Activated T-cell treated with anti-CD3 and anti-CD28 coated beads, Interleukin-2, amount 50 U/mL, for 72 hours (primary cell): ENCODE data around the gene TDO2. TPM values are rescaled to one million over a fixed set of nuclear protein-coding genes. Genes with fewer than 3 reads are reported as not detected.
"Not testable (repeated sequence)": the region's sequence is repeated elsewhere in the genome, so short reads cannot be mapped to it uniquely, and the experiment has no call there.

ENCODE experiments used
- ATAC-seq, 2 donors: fragments of 150-1000 bp; cut with Tn5 transposase; replicated peaks in 1 of 2; 2 replicates each; pipeline ENCODE4 v1.10.0; 2021; ENCODE audit warnings: moderate library complexity in 2 of 2, mild to moderate bottlenecking in 1 of 2
- DNase-seq, 2 donors: peaks; one replicate each; pipeline ENCODE4 v3.0.0; 2021 to 2022; ENCODE audit warnings: mixed read lengths in 1 of 2
- H3K27ac Mint-ChIP-seq: one replicate; pipeline ENCODE4 v1.8.0; 2022; ENCODE audit warnings: mild to moderate bottlenecking, moderate library complexity, mixed read lengths
- H3K27me3 Mint-ChIP-seq: one replicate; pipeline ENCODE4 v1.8.0; 2022; ENCODE audit warnings: low read depth, mixed read lengths
- H3K36me3 Mint-ChIP-seq, 2 donors: one replicate each; pipeline ENCODE4 v1.8.0; 2022; ENCODE audit warnings: mixed read lengths in 2 of 2, mild to moderate bottlenecking in 1 of 2; ENCODE audit not compliant: insufficient read depth in 2 of 2
- H3K4me1 Mint-ChIP-seq: one replicate; pipeline ENCODE4 v1.8.0; 2022; ENCODE audit warnings: low read depth, mixed read lengths
- H3K4me3 Mint-ChIP-seq, 2 donors: one replicate each; pipeline ENCODE4 v1.8.0; 2022; ENCODE audit warnings: mild to moderate bottlenecking in 2 of 2, mixed read lengths in 2 of 2, moderate library complexity in 2 of 2
- H3K9me3 Mint-ChIP-seq, 2 donors: one replicate each; pipeline ENCODE4 v1.8.0; 2022; ENCODE audit warnings: mixed read lengths in 2 of 2
- total RNA-seq, 2 donors: library from RNA; stranded (reverse); gene quantifications; one replicate each; pipeline ENCODE4 v1.2.3, GENCODE V29; 2022

TDO2 gene
- total RNA-seq, 2 donors from 2014 or later = 0.21 TPM; not detected in 1

- no peak for DNase-seq
- Mint-ChIP-seq H3K27me3 (peaks cover 25% of the 10 kb centered on the region), H3K4me3 (peak overlapping the region in 1 of 2 donors; percentile 24), H3K27ac (no peak overlapping the region), H3K4me1 (peaks cover 7% of the 10 kb centered on the region), H3K36me3 (no peaks in the 10 kb centered on the region), H3K9me3 (no peaks in the 10 kb centered on the region)
- peak; percentile 60 to 78 for ATAC-seq
Measured at GRCh38 chr4:155911905-155912304, 8.4 kb downstream of the TDO2 start.

GRCh38 chr4:155914782-155915181, 11.3 kb downstream of the TDO2 start:
- DNase-seq = no peak
- H3K27ac Mint-ChIP-seq = no peak overlapping the region
- no peaks in the 10 kb centered on the region for H3K36me3 Mint-ChIP-seq
- no peak overlapping the region for H3K4me3 Mint-ChIP-seq
- no peak for ATAC-seq
- H3K4me1 Mint-ChIP-seq = no peaks in the 10 kb centered on the region
- peaks cover 14% of the 10 kb centered on the region for H3K27me3 Mint-ChIP-seq
- H3K9me3 Mint-ChIP-seq = no peaks in the 10 kb centered on the region

GRCh38 chr4:155921597-155921996, 18.1 kb downstream of the TDO2 start:
- Mint-ChIP-seq H3K27me3 (no peaks in the 10 kb centered on the region), H3K4me3 (no peak overlapping the region), H3K4me1 (no peaks in the 10 kb centered on the region), H3K27ac (no peak overlapping the region), H3K9me3 (peaks cover 0 to 5% of the 10 kb centered on the region in 2 donors), H3K36me3 (peaks cover 0 to 4% of the 10 kb centered on the region in 2 donors)
- DNase-seq = no peak
- ATAC-seq = no peak

GRCh38 chr4:155924637-155925036, 21.1 kb downstream of the TDO2 start:
- no peak overlapping the region for H3K27ac Mint-ChIP-seq
- no peaks in the 10 kb centered on the region for H3K27me3 Mint-ChIP-seq
- no peak overlapping the region for H3K4me3 Mint-ChIP-seq
- DNase-seq (no peak), ATAC-seq (no peak)
- no peaks in the 10 kb centered on the region for H3K4me1 Mint-ChIP-seq
- H3K36me3 Mint-ChIP-seq = peaks cover 2 to 6% of the 10 kb centered on the region in 2 donors
- H3K9me3 Mint-ChIP-seq = peaks cover 0 to 5% of the 10 kb centered on the region in 2 donors

- no peak overlapping the region for H3K4me3 Mint-ChIP-seq
- no peak overlapping the region for H3K27ac Mint-ChIP-seq
- no peak for DNase-seq
- peaks cover 5 to 9% of the 10 kb centered on the region in 2 donors for H3K36me3 Mint-ChIP-seq
- H3K27me3 Mint-ChIP-seq = no peaks in the 10 kb centered on the region
- no peaks in the 10 kb centered on the region for H3K4me1 Mint-ChIP-seq
- H3K9me3 Mint-ChIP-seq = peaks cover 2 to 4% of the 10 kb centered on the region in 2 donors
- no peak for ATAC-seq
Measured at GRCh38 chr4:155929833-155930232, 26.3 kb downstream of the TDO2 start.

GRCh38 chr4:155930330-155930729, 26.8 kb downstream of the TDO2 start:
- no peak for DNase-seq
- Mint-ChIP-seq H3K4me3 (no peak overlapping the region), H3K27ac (no peak overlapping the region), H3K27me3 (no peaks in the 10 kb centered on the region), H3K9me3 (peaks cover 2 to 4% of the 10 kb centered on the region in 2 donors), H3K36me3 (peaks cover 4 to 9% of the 10 kb centered on the region in 2 donors), H3K4me1 (no peaks in the 10 kb centered on the region)
- no peak for ATAC-seq

GRCh38 chr4:155931634-155932033, 28.1 kb downstream of the TDO2 start:
- H3K9me3 Mint-ChIP-seq = peaks cover 2 to 4% of the 10 kb centered on the region in 2 donors
- no peak for DNase-seq
- H3K36me3 Mint-ChIP-seq = peaks cover 4 to 12% of the 10 kb centered on the region in 2 donors
- no peak overlapping the region for H3K4me3 Mint-ChIP-seq
- no peak for ATAC-seq
- no peaks in the 10 kb centered on the region for H3K27me3 Mint-ChIP-seq
- H3K27ac Mint-ChIP-seq = no peak overlapping the region
- no peaks in the 10 kb centered on the region for H3K4me1 Mint-ChIP-seq

- not testable (repeated sequence) for H3K4me1 Mint-ChIP-seq, H3K27ac Mint-ChIP-seq, ATAC-seq, H3K27me3 Mint-ChIP-seq, H3K4me3 Mint-ChIP-seq, H3K9me3 Mint-ChIP-seq, DNase-seq
- H3K36me3 Mint-ChIP-seq = peaks cover 2 to 11% of the 10 kb centered on the region in 2 donors
Measured at GRCh38 chr4:155934634-155935033, 31.1 kb downstream of the TDO2 start.

- H3K4me1 Mint-ChIP-seq = no peaks in the 10 kb centered on the region
- H3K36me3 Mint-ChIP-seq = peaks cover 2 to 6% of the 10 kb centered on the region in 2 donors
- no peak overlapping the region for H3K27ac Mint-ChIP-seq
- H3K9me3 Mint-ChIP-seq = peaks cover 2% of the 10 kb centered on the region in 2 donors
- ATAC-seq (no peak), DNase-seq (no peak)
- H3K4me3 Mint-ChIP-seq = no peak overlapping the region
- H3K27me3 Mint-ChIP-seq = no peaks in the 10 kb centered on the region
Measured at GRCh38 chr4:155935389-155935986, 32.0 kb downstream of the TDO2 start.

- no peak for DNase-seq
- no peaks in the 10 kb centered on the region for H3K27me3 Mint-ChIP-seq
- H3K27ac Mint-ChIP-seq = no peak overlapping the region
- H3K4me1 Mint-ChIP-seq = no peaks in the 10 kb centered on the region
- no peak for ATAC-seq
- H3K9me3 Mint-ChIP-seq = no peaks in the 10 kb centered on the region
- no peak overlapping the region for H3K4me3 Mint-ChIP-seq
- H3K36me3 Mint-ChIP-seq = peaks cover 0 to 3% of the 10 kb centered on the region in 2 donors
Measured at GRCh38 chr4:155941085-155941790, 37.7 kb downstream of the TDO2 start.

- H3K27me3 Mint-ChIP-seq = no peaks in the 10 kb centered on the region
- ATAC-seq (no peak), DNase-seq (no peak)
- H3K4me1 Mint-ChIP-seq = no peaks in the 10 kb centered on the region
- H3K9me3 Mint-ChIP-seq = no peaks in the 10 kb centered on the region
- no peak overlapping the region for H3K27ac Mint-ChIP-seq
- H3K36me3 Mint-ChIP-seq = no peaks in the 10 kb centered on the region
- no peak overlapping the region for H3K4me3 Mint-ChIP-seq
Measured at GRCh38 chr4:155941820-155942219, 38.3 kb downstream of the TDO2 start.

- Mint-ChIP-seq H3K36me3 (no peaks in the 10 kb centered on the region), H3K27ac (no peak overlapping the region), H3K27me3 (no peaks in the 10 kb centered on the region), H3K4me3 (no peak overlapping the region), H3K9me3 (no peaks in the 10 kb centered on the region), H3K4me1 (peaks cover 1% of the 10 kb centered on the region)
- no peak for DNase-seq
- no peak for ATAC-seq
Measured at GRCh38 chr4:155943605-155944291, 40.3 kb downstream of the TDO2 start.

GRCh38 chr4:155944516-155944915, 41.0 kb downstream of the TDO2 start:
- DNase-seq (no peak), ATAC-seq (no peak)
- no peaks in the 10 kb centered on the region for H3K27me3 Mint-ChIP-seq
- H3K4me1 Mint-ChIP-seq = peaks cover 5% of the 10 kb centered on the region
- no peaks in the 10 kb centered on the region for H3K36me3 Mint-ChIP-seq
- H3K9me3 Mint-ChIP-seq = no peaks in the 10 kb centered on the region
- H3K4me3 Mint-ChIP-seq = no peak overlapping the region
- H3K27ac Mint-ChIP-seq = no peak overlapping the region
